Stimulated activated CD8-positive, alpha-beta memory T cell treated with anti-CD3 and anti-CD28 coated beads, Interleukin-7, amount 100 ng/mL, for 4 hours (primary cell): ENCODE measurements around the gene TLR8.
"Not testable (repeated sequence)": the region's sequence is repeated elsewhere in the genome, so short reads cannot be mapped to it uniquely, and the experiment has no call there.

Source experiments
- DNase-seq, 2 donors: peaks; one replicate each; pipeline ENCODE4 v3.0.0-alpha.2; 2020; ENCODE audit warnings: low read depth in 2 of 2

The TLR8 gene

DNA sequence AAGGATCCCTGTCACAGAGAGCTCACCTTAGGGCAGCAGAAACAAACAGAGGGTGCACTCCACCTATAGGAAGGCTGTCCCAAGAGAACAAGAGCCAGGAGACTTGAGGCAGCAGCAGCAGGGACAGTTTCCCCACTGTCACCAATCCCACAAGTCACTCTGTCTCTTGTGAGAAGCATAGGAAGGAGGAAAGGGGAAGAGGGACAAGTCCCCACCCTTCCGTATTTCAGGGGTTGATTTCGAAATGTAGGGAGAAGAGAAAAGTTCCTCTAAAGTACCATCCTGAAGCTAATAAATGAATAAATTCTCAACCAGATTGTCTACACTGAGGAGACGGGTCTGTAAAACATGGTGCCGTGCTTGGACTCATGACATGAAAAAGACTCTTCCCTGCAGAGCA is 9.5 kb upstream of the TLR8 start:
- DNase-seq: no peak

DNA sequence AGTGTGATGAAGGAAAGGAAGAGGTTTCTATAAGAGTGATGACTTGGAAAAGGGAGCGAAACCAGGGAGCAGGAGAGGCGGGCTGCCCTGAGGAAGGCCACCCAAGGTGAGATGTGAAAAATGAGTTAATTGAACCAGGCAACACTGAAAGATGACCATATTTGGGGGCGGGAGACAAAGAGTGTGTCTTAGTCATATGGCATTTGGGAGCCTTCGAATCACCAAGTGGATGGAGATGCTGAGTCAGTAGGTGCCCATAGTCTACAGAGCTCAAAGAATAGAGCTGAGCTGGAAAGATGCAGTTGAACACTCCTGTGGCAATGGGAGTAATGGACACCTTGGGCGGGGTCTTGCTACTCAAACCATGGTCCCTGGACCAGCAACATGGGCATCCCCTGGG is 8.3 kb upstream of the TLR8 start:
- DNase-seq: no peak

DNA sequence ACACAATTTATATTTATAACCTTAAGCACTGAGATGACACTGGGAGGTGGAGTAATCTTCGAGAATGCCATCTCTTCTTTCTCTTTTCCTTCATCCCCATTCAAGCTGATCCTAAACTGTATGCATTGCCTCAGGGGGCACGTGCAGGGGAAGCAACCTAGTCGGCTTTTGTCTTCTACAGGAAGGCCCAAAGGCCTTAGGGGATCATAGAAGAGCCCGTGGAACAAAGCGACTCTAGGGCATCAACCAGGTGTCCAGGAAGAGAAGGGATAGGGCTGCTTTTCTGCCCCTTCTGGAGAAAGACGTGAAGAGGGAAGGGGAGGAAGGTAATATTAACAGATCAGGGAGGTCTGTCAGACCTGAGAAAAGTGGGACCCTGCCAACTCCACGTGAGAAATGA is 6.9 kb upstream of the TLR8 start:
- DNase-seq: no peak

- DNase-seq: peak; percentile 27 to 42
Observed at GRCh38 chrX:12901486-12901885, 4.9 kb upstream of the TLR8 start.

GRCh38 chrX:12903646-12904045 is 2.8 kb upstream of the TLR8 start:
- DNase-seq: no peak

GRCh38 chrX:12910423-12911121 is 4.2 kb downstream of the TLR8 start:
- no peak for DNase-seq

DNA sequence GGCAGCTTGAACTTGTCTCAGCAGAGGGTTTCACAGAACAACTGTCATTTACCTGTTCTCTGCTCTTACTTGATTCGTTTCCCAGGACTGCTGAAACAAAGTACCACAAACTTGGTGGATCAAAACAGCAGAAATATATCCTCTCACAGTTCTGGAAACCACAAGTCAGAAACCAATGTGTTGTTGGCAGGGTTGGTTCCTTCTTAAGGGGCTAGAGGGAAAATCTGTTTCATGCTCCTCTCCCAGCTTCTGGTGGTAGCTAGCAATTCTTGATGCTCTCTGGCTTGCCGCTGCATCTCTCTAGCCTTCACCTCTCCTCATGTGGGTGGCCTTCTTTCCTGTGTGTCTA is 4.7 kb downstream of the TLR8 start:
- no peak for DNase-seq

GRCh38 chrX:12912791-12913482 is 6.5 kb downstream of the TLR8 start:
- DNase-seq: no peak

GRCh38 chrX:12917753-12918152 is 11.3 kb downstream of the TLR8 start:
- no peak for DNase-seq

GRCh38 chrX:12919051-12919450 is 12.6 kb downstream of the TLR8 start:
- no peak for DNase-seq

DNA sequence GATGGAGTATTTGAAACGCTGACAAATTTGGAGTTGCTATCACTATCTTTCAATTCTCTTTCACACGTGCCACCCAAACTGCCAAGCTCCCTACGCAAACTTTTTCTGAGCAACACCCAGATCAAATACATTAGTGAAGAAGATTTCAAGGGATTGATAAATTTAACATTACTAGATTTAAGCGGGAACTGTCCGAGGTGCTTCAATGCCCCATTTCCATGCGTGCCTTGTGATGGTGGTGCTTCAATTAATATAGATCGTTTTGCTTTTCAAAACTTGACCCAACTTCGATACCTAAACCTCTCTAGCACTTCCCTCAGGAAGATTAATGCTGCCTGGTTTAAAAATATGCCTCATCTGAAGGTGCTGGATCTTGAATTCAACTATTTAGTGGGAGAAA is 13.2 kb downstream of the TLR8 start:
- DNase-seq: no peak

GRCh38 chrX:12920990-12921389 is 14.6 kb downstream of the TLR8 start:
- no peak for DNase-seq

GRCh38 chrX:12921886-12922598 is 15.6 kb downstream of the TLR8 start:
- DNase-seq: no peak

GRCh38 chrX:12922599-12922919 is 16.1 kb downstream of the TLR8 start:
- no peak for DNase-seq

DNA sequence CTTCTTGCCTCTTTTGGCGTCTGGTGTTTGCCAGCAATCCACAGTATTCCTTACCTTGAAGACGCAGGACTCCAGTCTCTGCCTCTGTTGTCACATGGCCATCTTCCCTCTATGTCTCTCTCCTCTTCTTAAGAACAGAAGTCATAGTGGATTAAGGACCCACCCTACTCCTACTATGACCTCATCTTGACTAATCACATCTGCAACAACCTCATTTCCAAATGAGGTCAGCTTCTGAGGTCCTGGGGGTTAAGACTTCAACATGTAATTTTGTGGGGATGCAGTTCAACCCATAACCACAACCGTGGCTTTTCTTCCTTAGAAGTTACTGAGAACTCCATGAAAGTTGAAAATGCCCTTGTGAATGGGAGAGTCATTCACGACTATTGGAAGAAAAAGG is 23.3 kb downstream of the TLR8 start:
- no peak for DNase-seq

DNA sequence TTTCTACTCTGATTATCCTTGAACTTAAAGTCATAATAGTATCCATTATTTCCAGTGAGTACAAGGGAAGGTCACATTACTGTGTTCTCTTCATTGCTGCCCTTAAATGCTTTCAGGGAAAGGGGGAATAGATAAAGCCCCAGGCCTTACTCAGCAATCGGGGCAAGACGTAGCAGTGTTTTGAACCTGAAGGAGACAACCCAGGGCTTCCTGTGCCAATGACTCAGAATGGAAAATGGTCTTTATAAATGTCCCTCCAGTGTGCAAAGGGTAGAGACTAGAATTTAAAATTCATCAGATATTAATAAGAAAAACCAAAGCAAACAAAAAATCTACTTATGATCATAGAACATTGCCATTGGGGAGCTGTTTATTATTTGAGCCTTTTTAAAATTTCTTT is 23.7 kb downstream of the TLR8 start:
- no peak for DNase-seq

DNA sequence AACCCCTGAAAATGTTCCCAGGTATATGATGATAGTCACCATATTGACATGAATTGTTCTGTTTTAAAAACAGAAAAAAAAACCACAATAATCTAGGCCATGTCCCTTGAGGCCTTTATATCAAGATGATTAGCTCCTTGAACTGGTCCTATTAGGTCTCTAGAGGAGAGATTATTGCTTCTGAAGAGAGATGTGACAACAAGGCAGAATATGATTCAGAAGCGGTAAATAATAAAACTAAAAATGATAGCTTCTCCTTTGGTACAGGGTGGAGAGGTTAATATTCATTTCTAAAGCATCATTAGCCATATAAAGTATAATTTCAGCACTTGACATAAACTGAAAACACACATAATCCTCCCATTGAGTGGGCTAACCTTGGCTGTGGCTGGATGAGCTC is 25.8 kb downstream of the TLR8 start:
- no peak for DNase-seq

GRCh38 chrX:12934850-12935249 is 28.4 kb downstream of the TLR8 start:
- no peak for DNase-seq

DNA sequence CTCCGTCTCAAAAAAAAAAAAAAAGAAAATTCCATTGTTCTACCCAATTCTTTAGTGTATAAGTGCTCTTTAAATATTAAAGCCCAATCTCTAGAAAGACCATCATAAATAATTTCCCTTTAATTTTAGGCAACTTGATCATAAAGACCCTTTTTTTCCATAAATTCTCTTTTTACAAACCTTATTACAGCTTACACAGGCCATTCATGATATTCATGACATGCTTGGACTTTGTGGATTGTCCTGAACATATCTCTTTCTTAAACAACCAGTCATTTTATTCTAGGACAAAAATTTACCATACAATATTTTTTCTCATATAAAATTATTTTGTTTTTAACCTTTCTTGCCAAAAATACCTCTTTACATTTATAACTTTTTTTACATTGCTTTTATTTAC is 30.5 kb downstream of the TLR8 start:
- no peak for DNase-seq

GRCh38 chrX:12940471-12940870 is 34.1 kb downstream of the TLR8 start:
- not testable (repeated sequence) for DNase-seq

- DNase-seq: not testable (repeated sequence)
Observed at GRCh38 chrX:12943592-12943991, 37.2 kb downstream of the TLR8 start.

DNA sequence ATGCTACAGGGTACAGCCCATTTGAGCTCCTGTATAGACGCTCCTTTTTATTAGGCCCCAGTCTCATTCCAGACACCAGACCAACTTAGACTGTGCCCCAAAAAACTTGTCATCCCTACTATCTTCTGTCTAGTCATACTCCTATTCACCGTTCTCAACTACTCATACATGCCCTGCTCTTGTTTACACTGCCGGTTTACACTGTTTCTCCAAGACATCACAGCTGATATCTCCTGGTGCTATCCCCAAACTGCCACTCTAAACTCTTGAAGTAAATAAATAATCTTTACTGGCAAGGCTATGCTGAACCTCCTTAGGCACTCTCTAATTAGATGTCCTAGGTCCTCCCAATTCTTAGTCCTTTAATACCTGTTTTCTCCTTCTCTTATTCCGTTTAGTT is 38.0 kb downstream of the TLR8 start:
- not testable (repeated sequence) for DNase-seq

- DNase-seq: no peak
Observed at GRCh38 chrX:12945494-12945893, 39.1 kb downstream of the TLR8 start.
